Lower lobe of right lung (tissue), 2 donors: Measurements from ENCODE around the gene ERLIN1. TPM values are rescaled to one million over a fixed set of nuclear protein-coding genes. Genes with fewer than 3 reads are reported as not detected.

Experiments
- ATAC-seq, 2 donors: fragments of 200-7000 bp; cut with Tn5 transposase; one replicate each; pipeline ENCODE4 v1.9.1; 2020 to 2022; ENCODE audit warnings: mild to moderate bottlenecking in 2 of 2, moderate library complexity in 2 of 2
- DNase-seq: peaks from one replicate; pipeline ENCODE4 v3.0.0-alpha.2; 2020
- H3K27ac ChIP-seq: fragments of 200-600 bp; one replicate; pipeline ENCODE4 v1.8.0; 2022
- H3K27me3 ChIP-seq: fragments of 200-600 bp; one replicate; pipeline ENCODE4 v1.8.0; 2022; ENCODE audit warnings: low read depth
- H3K36me3 ChIP-seq: fragments of 200-600 bp; one replicate; pipeline ENCODE4 v1.8.0; 2022; ENCODE audit warnings: mild to moderate bottlenecking
- H3K4me1 ChIP-seq: fragments of 200-600 bp; one replicate; pipeline ENCODE4 v1.8.0; 2022
- H3K4me3 ChIP-seq: fragments of 200-600 bp; one replicate; pipeline ENCODE4 v1.8.0; 2022; ENCODE audit warnings: mild to moderate bottlenecking
- H3K9me3 ChIP-seq: fragments of 200-600 bp; one replicate; pipeline ENCODE4 v1.8.0; 2022
- CTCF ChIP-seq: fragments of 200-600 bp; IDR thresholded peaks from one replicate; pipeline ENCODE4 v1.8.0; 2022; ENCODE audit warnings: antibody characterized with exemption, mild to moderate bottlenecking
- intact Hi-C: fragments of 100-400 bp; cut with DNase I; formaldehyde crosslinking; loops from one replicate; pipeline ENCODE4 v1.11.0; 2022
- total RNA-seq: library from RNA; stranded (reverse); fragmentation: NEBNext Ultra II Directional; extraction: Animal tissue kit (Norgen Biotek cat#: 25700); gene quantifications from one replicate; pipeline ENCODE4 v1.2.1, GENCODE V29; 2021
- donor health status: DM: no; HTN: yes; CAD: no; lungs with severe emphysema.

Gene ERLIN1
- total RNA-seq, 1 donor from 2014 or later, result 31.9 TPM

- Histone ChIP-seq H3K36me3 (peaks cover 24% of the 10 kb centered on the region), H3K4me1 (peaks cover 34% of the 10 kb centered on the region), H3K27ac (no peak overlapping the region), H3K27me3 (no peaks in the 10 kb centered on the region), H3K4me3 (no peak overlapping the region), H3K9me3 (no peaks in the 10 kb centered on the region)
- no peak for TF ChIP-seq CTCF
- intact Hi-C loops, result no loop called here
- DNase-seq (no peak), ATAC-seq (no peak)
Measured at GRCh38 chr10:100182908-100183307, 2.9 kb downstream of the ERLIN1 start.

GRCh38 chr10:100182281-100182680 lies 3.5 kb downstream of the ERLIN1 start:
- ATAC-seq, result no peak
- Histone ChIP-seq H3K36me3 (peaks cover 30% of the 10 kb centered on the region), H3K27ac (no peak overlapping the region), H3K4me1 (peaks cover 33% of the 10 kb centered on the region), H3K4me3 (no peak overlapping the region), H3K9me3 (no peaks in the 10 kb centered on the region), H3K27me3 (no peaks in the 10 kb centered on the region)
- no peak for TF ChIP-seq CTCF
- intact Hi-C loops, result no loop called here
- no peak for DNase-seq

- no peak overlapping the region for H3K4me3 ChIP-seq
- H3K9me3 ChIP-seq, result no peaks in the 10 kb centered on the region
- intact Hi-C loops, result no loop called here
- H3K27ac ChIP-seq, result no peak overlapping the region
- ATAC-seq, result no peak
- no peak for DNase-seq
- H3K36me3 ChIP-seq, result peaks cover 81% of the 10 kb centered on the region
- H3K4me1 ChIP-seq, result peaks cover 7% of the 10 kb centered on the region
- H3K27me3 ChIP-seq, result no peaks in the 10 kb centered on the region
- TF ChIP-seq CTCF, result no peak
Measured at GRCh38 chr10:100175875-100176274, 10.0 kb downstream of the ERLIN1 start.

GRCh38 chr10:100174699-100175677 lies 10.8 kb downstream of the ERLIN1 start:
- TF ChIP-seq CTCF, result no peak
- no peak overlapping the region for H3K4me3 ChIP-seq
- no peaks in the 10 kb centered on the region for H3K27me3 ChIP-seq
- DNase-seq, result no peak
- ATAC-seq, result no peak
- H3K9me3 ChIP-seq, result no peaks in the 10 kb centered on the region
- intact Hi-C loops, result no loop called here
- H3K27ac ChIP-seq, result no peak overlapping the region
- peaks cover 7% of the 10 kb centered on the region for H3K4me1 ChIP-seq
- peaks cover 81% of the 10 kb centered on the region for H3K36me3 ChIP-seq

GRCh38 chr10:100173035-100173434 lies 12.8 kb downstream of the ERLIN1 start:
- ATAC-seq (no peak), DNase-seq (no peak)
- no peak for TF ChIP-seq CTCF
- Histone ChIP-seq H3K9me3 (no peaks in the 10 kb centered on the region), H3K4me3 (no peak overlapping the region), H3K27me3 (no peaks in the 10 kb centered on the region), H3K27ac (no peak overlapping the region), H3K4me1 (no peaks in the 10 kb centered on the region), H3K36me3 (peaks cover 69% of the 10 kb centered on the region)
- intact Hi-C loops, result no loop called here
